Measurements from ENCODE around the gene DGKB.

Gene DGKB

GRCh38 chr7:14457568-14458453, 444.7 kb downstream of the DGKB start:
- DNase-seq (ENCODE audit: low spot score), result peak; percentile 41

DNA sequence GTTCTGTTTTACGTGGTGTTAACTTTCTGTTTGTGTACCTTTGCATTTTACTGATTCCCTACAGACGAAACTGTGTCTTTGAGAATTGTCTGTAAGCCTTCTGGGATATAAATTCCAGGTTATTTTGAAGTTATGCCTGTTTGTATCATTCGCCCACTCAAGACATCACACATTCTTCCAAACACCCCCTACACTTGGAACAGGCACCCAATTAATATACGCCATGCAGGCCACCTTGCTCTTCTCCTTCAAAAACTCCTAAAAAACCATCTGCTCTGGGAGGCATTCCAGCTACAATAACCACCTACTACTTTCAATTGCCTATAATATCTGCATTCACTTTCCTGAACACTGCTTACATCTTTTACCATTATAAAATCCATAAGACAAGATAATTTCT, 453.3 kb downstream of the DGKB start:
- no peak for DNase-seq (ENCODE audit: low spot score)

- peak; percentile 1 for DNase-seq (ENCODE audit: low spot score)
These were observed 455.7 kb downstream of the DGKB start for GRCh38 chr7:14446829-14447228.

DNA sequence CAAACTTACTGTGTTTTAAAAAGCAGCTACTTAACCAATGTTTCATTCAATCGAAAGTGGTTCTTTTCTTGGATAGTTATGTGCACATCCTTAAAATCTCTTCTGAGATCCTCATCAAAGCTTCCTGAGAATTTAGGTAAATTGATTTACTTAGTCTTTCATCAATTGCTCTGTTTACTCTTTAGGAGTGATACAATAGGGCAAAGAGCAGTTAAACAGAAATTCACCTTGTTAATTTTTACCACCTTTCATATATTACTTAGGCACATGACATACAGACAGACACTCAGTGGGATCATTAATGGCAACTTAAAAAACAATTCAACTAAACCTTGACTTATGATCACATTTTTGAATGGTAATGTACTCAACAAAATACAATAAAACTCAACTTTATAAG, 456.3 kb downstream of the DGKB start:
- no peak for DNase-seq (ENCODE audit: low spot score)

DNA sequence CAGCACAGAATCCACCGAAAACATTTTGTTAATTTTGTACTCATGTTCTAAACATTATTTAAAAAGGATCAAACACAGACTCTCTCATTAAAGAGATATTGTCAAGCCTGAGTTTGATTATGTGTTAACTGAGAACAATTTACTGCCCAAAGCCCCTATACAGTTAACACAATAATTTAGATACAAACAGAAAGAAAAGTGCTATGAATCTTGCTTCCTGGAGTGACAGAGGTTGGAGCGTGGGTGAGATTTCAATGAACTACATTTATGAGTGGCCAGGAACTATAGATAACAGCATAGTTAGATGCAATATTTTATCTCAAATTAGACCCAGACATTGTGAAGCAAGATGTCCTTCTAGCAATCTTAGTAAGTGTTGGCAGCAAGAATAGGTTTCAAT, 464.2 kb downstream of the DGKB start:
- DNase-seq (ENCODE audit: low spot score), result no peak

DNA sequence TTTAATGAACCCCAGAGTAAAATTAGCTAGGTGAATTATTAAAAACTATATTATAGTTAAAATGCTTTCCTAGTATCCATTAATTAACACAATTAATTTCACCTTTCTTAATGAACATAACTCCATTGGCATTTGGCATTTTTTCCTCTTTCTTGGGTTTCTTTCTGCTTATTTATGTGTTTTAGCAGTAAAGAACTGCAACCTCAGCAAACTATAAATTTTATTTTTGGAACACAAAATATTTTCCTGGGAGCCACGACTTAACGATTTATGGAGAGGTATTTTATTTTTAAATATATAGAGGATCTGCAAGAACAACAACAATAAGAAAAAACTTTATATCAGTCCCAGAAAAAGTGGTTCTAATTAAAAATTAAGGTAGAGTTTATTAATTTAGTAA, 465.7 kb downstream of the DGKB start:
- DNase-seq (ENCODE audit: low spot score), result no peak

DNA sequence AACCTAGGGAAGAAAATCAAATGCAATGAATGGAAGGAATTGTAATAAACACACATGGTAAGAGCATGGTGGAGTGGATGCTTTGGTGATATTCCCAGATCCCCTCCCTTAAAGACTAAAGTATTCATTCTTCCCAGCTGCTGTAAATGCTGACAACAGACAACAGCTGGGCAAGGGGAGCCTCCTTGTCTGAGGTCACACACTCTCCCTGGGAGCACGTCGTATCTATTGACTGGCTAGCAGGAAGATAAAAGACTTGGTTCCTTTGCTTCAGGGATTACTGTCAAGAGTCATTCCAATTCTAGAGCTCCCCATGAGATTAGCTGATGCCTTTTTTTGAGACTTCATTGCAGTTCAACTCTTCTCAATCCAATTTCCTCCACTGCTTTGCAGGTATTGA, 469.6 kb downstream of the DGKB start:
- no peak for DNase-seq (ENCODE audit: low spot score)

GRCh38 chr7:14430926-14431325, 471.6 kb downstream of the DGKB start:
- no peak for DNase-seq (ENCODE audit: low spot score)

GRCh38 chr7:14425559-14425958, 477.0 kb downstream of the DGKB start:
- no peak for DNase-seq (ENCODE audit: low spot score)

GRCh38 chr7:14424675-14425074, 477.9 kb downstream of the DGKB start:
- no peak for DNase-seq (ENCODE audit: low spot score)

- no peak for DNase-seq (ENCODE audit: low spot score)
These were observed 481.8 kb downstream of the DGKB start for GRCh38 chr7:14420768-14421167.

- no peak for DNase-seq (ENCODE audit: low spot score)
These were observed 483.0 kb downstream of the DGKB start for GRCh38 chr7:14419531-14419930.

GRCh38 chr7:14418633-14419032, 483.9 kb downstream of the DGKB start:
- no peak for DNase-seq (ENCODE audit: low spot score)

- no peak for DNase-seq (ENCODE audit: low spot score)
These were observed 488.1 kb downstream of the DGKB start for GRCh38 chr7:14414274-14414986.

GRCh38 chr7:14407246-14408015, 495.1 kb downstream of the DGKB start:
- no peak for DNase-seq (ENCODE audit: low spot score)

- DNase-seq (ENCODE audit: low spot score), result no peak
These were observed 499.0 kb downstream of the DGKB start for GRCh38 chr7:14403587-14403986.

- no peak for DNase-seq (ENCODE audit: low spot score)
These were observed 502.3 kb downstream of the DGKB start for GRCh38 chr7:14400271-14400670.

- no peak for DNase-seq (ENCODE audit: low spot score)
These were observed 504.0 kb downstream of the DGKB start for GRCh38 chr7:14398526-14398925.

- no peak for DNase-seq (ENCODE audit: low spot score)
These were observed 506.7 kb downstream of the DGKB start for GRCh38 chr7:14395860-14396259.

DNA sequence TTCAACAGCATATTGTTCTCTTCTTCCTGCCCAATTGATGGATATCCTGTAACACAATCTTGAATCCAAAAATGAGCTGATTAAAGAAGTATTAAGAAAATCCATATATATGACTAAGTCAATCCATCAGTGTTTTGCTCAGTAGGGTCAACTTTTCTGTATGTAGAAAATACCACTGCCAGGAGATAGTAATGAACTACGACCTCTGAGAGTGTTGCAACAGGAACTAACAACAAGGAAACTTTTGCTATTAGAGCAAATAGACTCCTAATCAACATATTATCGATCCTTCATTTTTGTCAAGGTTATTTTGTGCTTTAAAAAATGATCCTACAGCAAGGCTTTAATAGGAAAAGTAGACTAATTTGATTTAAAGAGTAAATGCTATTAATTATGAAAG, 507.8 kb downstream of the DGKB start:
- no peak for DNase-seq (ENCODE audit: low spot score)

GRCh38 chr7:14389595-14389994, 513.0 kb downstream of the DGKB start:
- no peak for DNase-seq (ENCODE audit: low spot score)

GRCh38 chr7:14389181-14389591, 513.4 kb downstream of the DGKB start:
- DNase-seq (ENCODE audit: low spot score), result no peak

GRCh38 chr7:14385074-14385473, 517.5 kb downstream of the DGKB start:
- DNase-seq (ENCODE audit: low spot score), result no peak

Measured in CD4-positive, alpha-beta T cell treated with Interleukin-6 at 100 ng/mL for 8 hours (primary cell).